ENCODE measurements around the gene UBE2Q2.
"Not testable (repeated sequence)": the region's sequence is repeated elsewhere in the genome, so short reads cannot be mapped to it uniquely, and the experiment has no call there.

DNA sequence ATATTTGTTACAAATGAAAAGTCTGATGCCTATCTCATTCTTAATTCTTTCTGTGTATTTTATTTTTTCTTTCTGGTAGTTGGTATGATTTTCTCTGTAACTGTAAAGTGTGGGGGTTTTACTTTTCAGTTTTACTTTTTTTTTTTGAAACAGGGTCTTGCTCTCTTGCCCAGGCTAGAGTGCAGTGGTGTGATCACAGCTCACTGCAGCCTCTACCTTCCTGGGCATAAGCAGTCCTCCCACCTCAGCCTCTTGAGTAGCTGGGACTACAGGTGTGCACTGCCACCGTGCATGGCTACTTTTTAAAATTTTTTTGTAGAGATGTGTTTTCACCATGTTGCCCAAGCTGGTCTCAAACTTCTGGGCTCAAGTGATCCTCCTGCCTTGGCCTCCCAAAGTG lies 22.8 kb downstream of the UBE2Q2 start:
- not testable (repeated sequence) for TF ChIP-seq HIVEP1 (CRISPR knock-in tag; IDR thresholded peaks at IDR 0.05); BMI1 (IDR thresholded peaks at IDR 0.05; ENCODE audit: low read length); SMAD1 (IDR thresholded peaks at IDR 0.05; ENCODE audit: low read depth, low read length, partially characterized antibody); RCOR1 (IDR thresholded peaks at IDR 0.05; ENCODE audit: borderline replicate concordance in 1 of 2, low read depth in 2 of 2, low read length in 2 of 2); ZBTB17 (CRISPR knock-in tag; IDR thresholded peaks at IDR 0.05); ZZZ3 (IDR thresholded peaks at IDR 0.05)
- TF ChIP-seq, protein P1, sequence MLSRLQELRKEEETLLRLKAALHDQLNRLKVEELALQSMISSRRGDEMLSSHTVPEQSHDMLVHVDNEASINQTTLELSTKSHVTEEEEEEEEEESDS (CRISPR knock-in tag; IDR thresholded peaks at IDR 0.05) = not testable (repeated sequence)
- TF ChIP-seq, protein P2, sequence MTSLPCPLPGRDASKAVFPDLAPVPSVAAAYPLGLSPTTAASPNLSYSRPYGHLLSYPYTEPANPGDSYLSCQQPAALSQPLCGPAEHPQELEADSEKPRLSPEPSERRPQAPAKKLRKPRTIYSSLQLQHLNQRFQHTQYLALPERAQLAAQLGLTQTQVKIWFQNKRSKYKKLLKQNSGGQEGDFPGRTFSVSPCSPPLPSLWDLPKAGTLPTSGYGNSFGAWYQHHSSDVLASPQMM (CRISPR knock-in tag; IDR thresholded peaks at IDR 0.05) = not testable (repeated sequence)
- TF ChIP-seq, protein P3, sequence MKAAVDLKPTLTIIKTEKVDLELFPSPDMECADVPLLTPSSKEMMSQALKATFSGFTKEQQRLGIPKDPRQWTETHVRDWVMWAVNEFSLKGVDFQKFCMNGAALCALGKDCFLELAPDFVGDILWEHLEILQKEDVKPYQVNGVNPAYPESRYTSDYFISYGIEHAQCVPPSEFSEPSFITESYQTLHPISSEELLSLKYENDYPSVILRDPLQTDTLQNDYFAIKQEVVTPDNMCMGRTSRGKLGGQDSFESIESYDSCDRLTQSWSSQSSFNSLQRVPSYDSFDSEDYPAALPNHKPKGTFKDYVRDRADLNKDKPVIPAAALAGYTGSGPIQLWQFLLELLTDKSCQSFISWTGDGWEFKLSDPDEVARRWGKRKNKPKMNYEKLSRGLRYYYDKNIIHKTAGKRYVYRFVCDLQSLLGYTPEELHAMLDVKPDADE (conservative IDR thresholded peaks at IDR 0.05; ENCODE audit: control insufficient read depth, low read depth, low read length) = not testable (repeated sequence)

Measured in K562 (cell line).